Loucy (cell line): ENCODE results near the gene DISC1.
"Not testable (repeated sequence)": the region's sequence is repeated elsewhere in the genome, so short reads cannot be mapped to it uniquely, and the experiment has no call there.

Source experiments
- H2AFZ ChIP-seq: fragments of 200-600 bp; sonication (generic); 2 replicates; pipeline ENCODE4 v1.6.0; 2016; ENCODE audit warnings: antibody characterized with exemption, mild to moderate bottlenecking, low read length, moderate library complexity
- H3F3A ChIP-seq: fragments of 200-600 bp; 2 replicates; pipeline ENCODE4 v1.6.0; 2016; ENCODE audit warnings: antibody characterized with exemption, low read depth, mild to moderate bottlenecking
- H3K27me3 ChIP-seq: fragments of 200-600 bp; sonication (generic); 2 replicates; pipeline ENCODE4 v1.6.1; 2014; ENCODE audit warnings: low read length, mild to moderate bottlenecking; ENCODE audit not compliant: insufficient read depth, poor library complexity, severe bottlenecking
- H3K36me3 ChIP-seq: fragments of 200-600 bp; sonication (generic); 2 replicates; pipeline ENCODE4 v1.6.1; 2016; ENCODE audit warnings: low read length; ENCODE audit not compliant: insufficient read depth
- H3K4me1 ChIP-seq: fragments of 200-600 bp; sonication (generic); 2 replicates; pipeline ENCODE4 v1.5.1; 2014; ENCODE audit warnings: low read length, mild to moderate bottlenecking; ENCODE audit not compliant: insufficient read depth, poor library complexity, severe bottlenecking
- H3K4me2 ChIP-seq: fragments of 200-600 bp; sonication (generic); 2 replicates; pipeline ENCODE4 v1.6.0; 2014; ENCODE audit warnings: antibody characterized with exemption, low read length, low read depth, mild to moderate bottlenecking; ENCODE audit not compliant: poor library complexity, severe bottlenecking
- H3K4me3 ChIP-seq: fragments of 200-600 bp; sonication (generic); 2 replicates; pipeline ENCODE4 v1.5.1; 2014; ENCODE audit warnings: low read length, mild to moderate bottlenecking, mixed read lengths; ENCODE audit not compliant: poor library complexity, severe bottlenecking
- H3K79me2 ChIP-seq: fragments of 200-600 bp; sonication (generic); 2 replicates; pipeline ENCODE4 v1.6.1; 2014; ENCODE audit warnings: low read length; ENCODE audit not compliant: insufficient read depth
- H3K9ac ChIP-seq: fragments of 200-600 bp; sonication (generic); 2 replicates; pipeline ENCODE4 v1.6.0; 2014; ENCODE audit warnings: mild to moderate bottlenecking, low read depth, low read length, moderate library complexity; ENCODE audit not compliant: poor library complexity, severe bottlenecking
- H3K9me2 ChIP-seq: fragments of 200-600 bp; sonication (generic); replicated peaks from 2 replicates; pipeline ENCODE4 v1.6.1; 2016; ENCODE audit warnings: low read depth, low read length, mixed read lengths
- H3K9me3 ChIP-seq: fragments of 200-600 bp; sonication (generic); 2 replicates; pipeline ENCODE4 v1.6.1; 2014; ENCODE audit warnings: mild to moderate bottlenecking, antibody characterized with exemption, low read length, low read depth; ENCODE audit not compliant: insufficient read depth
- H4K20me1 ChIP-seq: fragments of 200-600 bp; sonication (generic); 2 replicates; pipeline ENCODE4 v1.6.0; 2014; ENCODE audit warnings: antibody characterized with exemption, low read length, mild to moderate bottlenecking; ENCODE audit not compliant: insufficient read depth, poor library complexity, severe bottlenecking
- EZH2phosphoT487 ChIP-seq: fragments of 200-600 bp; IDR thresholded peaks from 2 replicates; pipeline ENCODE4 v1.6.1; 2018; ENCODE audit warnings: antibody characterized with exemption, mild to moderate bottlenecking, moderate library complexity, borderline replicate concordance
- TF ChIP-seq, protein P1 (sequence below): fragments of 200-600 bp; sonication (generic); conservative IDR thresholded peaks from 2 replicates; pipeline ENCODE4 v1.5.1; 2014; ENCODE audit warnings: mild to moderate bottlenecking, antibody characterized with exemption, low read length

Gene DISC1

DNA sequence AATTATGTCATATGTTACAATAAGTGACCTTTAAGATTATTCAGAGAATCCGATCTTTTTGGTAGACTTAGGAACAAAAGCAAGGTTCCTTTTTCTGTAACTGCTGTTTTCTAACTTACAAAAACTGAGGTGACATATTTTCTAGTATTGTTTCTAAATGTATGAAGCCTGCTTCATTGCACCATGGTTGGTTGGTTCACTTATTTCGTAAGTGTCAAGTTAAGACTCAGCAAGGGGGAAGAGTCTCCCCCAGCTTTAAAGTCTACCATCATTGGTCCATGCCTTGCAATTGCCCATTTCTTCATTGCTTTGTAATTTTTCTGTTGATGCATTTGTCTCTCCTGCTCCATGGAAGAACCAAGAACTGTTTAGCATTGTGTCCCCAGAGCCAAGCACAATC lies 136.9 kb downstream of the DISC1 start:
- Histone ChIP-seq H3K36me3 (peaks cover 13% of the 10 kb centered on the region; the same call in 1 of the 2 replicates), H3K4me2 (no peak overlapping the region), H3K4me1 (no peaks in the 10 kb centered on the region), H2AFZ (no peak overlapping the region), H3K4me3 (no peak overlapping the region), H3K9me2 (no peaks in the 10 kb centered on the region), H3F3A (no peaks in the 10 kb centered on the region), H3K27me3 (no peaks in the 10 kb centered on the region), H3K79me2 (no peaks in the 10 kb centered on the region), H4K20me1 (no peaks in the 10 kb centered on the region), H3K9ac (no peak overlapping the region), H3K9me3 (no peaks in the 10 kb centered on the region)
- TF ChIP-seq, protein P1, sequence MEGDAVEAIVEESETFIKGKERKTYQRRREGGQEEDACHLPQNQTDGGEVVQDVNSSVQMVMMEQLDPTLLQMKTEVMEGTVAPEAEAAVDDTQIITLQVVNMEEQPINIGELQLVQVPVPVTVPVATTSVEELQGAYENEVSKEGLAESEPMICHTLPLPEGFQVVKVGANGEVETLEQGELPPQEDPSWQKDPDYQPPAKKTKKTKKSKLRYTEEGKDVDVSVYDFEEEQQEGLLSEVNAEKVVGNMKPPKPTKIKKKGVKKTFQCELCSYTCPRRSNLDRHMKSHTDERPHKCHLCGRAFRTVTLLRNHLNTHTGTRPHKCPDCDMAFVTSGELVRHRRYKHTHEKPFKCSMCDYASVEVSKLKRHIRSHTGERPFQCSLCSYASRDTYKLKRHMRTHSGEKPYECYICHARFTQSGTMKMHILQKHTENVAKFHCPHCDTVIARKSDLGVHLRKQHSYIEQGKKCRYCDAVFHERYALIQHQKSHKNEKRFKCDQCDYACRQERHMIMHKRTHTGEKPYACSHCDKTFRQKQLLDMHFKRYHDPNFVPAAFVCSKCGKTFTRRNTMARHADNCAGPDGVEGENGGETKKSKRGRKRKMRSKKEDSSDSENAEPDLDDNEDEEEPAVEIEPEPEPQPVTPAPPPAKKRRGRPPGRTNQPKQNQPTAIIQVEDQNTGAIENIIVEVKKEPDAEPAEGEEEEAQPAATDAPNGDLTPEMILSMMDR, result no peak
- no peak for TF ChIP-seq EZH2phosphoT487

DNA sequence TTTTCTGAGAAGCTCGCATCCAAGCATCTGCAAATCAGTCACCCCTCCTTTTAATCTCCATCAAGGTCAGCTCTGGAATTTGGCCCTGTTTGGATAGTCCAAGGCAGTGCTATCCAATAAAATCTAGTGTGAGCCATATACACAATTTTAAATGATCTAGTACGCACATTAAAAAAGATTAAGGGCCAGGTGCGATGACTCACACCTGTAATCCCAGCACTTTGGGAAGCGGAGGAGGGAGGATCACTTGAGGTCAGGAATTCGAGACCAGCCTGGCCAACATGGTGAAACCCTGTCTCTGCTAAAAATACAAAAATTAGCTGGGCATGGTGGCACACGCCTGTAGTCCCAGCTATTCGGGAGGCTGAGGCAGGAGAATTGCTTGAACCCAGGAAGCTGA lies 139.2 kb downstream of the DISC1 start:
- not testable (repeated sequence) for H3K4me2 ChIP-seq, H3K9me2 ChIP-seq

GRCh38 chr1:231767471-231767870 lies 140.9 kb downstream of the DISC1 start:
- TF ChIP-seq EZH2phosphoT487, result no peak
- TF ChIP-seq, protein P1, result no peak
- H3K27me3 ChIP-seq, result no peaks in the 10 kb centered on the region
- H3F3A ChIP-seq, result no peaks in the 10 kb centered on the region
- H3K4me1 ChIP-seq, result no peaks in the 10 kb centered on the region
- H3K9me3 ChIP-seq, result no peaks in the 10 kb centered on the region
- no peaks in the 10 kb centered on the region for H3K9me2 ChIP-seq
- H3K4me2 ChIP-seq, result no peak overlapping the region
- no peaks in the 10 kb centered on the region for H4K20me1 ChIP-seq
- no peak overlapping the region for H2AFZ ChIP-seq
- no peak overlapping the region for H3K9ac ChIP-seq
- H3K36me3 ChIP-seq, result peaks cover 25% of the 10 kb centered on the region
- no peak overlapping the region for H3K4me3 ChIP-seq
- H3K79me2 ChIP-seq, result no peaks in the 10 kb centered on the region

More for the DNA sequence above, 139.2 kb downstream of the DISC1 start:
- H3K9me3 ChIP-seq, H3K9ac ChIP-seq, H3F3A ChIP-seq, H4K20me1 ChIP-seq, H3K27me3 ChIP-seq, H3K79me2 ChIP-seq, H3K4me3 ChIP-seq, H3K4me1 ChIP-seq, H2AFZ ChIP-seq: not testable (repeated sequence)
- H3K36me3 ChIP-seq, result peaks cover 12% of the 10 kb centered on the region; the same call in 1 of the 2 replicates

GRCh38 chr1:231768416-231768815 lies 141.8 kb downstream of the DISC1 start:
- Histone ChIP-seq H3K4me3 (no peak overlapping the region), H3K9ac (no peak overlapping the region), H2AFZ (no peak overlapping the region), H3K9me2 (no peaks in the 10 kb centered on the region), H3K79me2 (no peaks in the 10 kb centered on the region), H3F3A (no peaks in the 10 kb centered on the region), H4K20me1 (no peaks in the 10 kb centered on the region), H3K36me3 (peaks cover 32% of the 10 kb centered on the region), H3K4me2 (no peak overlapping the region), H3K27me3 (no peaks in the 10 kb centered on the region), H3K9me3 (no peaks in the 10 kb centered on the region), H3K4me1 (no peaks in the 10 kb centered on the region)
- TF ChIP-seq, protein P1, result no peak
- TF ChIP-seq EZH2phosphoT487, result no peak
